ENCODE results near the gene FSIP1.

Gene FSIP1

DNA sequence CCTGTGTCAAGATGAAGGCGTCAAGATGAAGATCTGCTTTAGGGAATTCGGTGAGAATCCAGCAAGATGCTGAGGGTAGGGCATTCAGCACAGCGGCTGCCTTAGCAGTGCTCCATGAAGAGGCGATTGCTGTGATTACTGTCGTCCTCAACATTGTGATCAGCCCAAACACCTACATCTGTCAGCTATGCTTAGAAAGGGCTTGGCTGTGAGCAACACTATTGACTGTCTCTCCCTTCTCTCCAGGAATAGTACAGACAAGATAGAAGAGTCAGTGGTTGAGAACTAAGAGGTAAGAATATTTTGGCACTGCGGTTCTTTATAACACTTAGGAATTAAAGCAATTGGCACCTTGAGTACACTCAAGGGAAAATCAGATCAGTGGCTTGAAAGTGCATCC lies 110.5 kb downstream of the FSIP1 start:
- no peak for DNase-seq

DNA sequence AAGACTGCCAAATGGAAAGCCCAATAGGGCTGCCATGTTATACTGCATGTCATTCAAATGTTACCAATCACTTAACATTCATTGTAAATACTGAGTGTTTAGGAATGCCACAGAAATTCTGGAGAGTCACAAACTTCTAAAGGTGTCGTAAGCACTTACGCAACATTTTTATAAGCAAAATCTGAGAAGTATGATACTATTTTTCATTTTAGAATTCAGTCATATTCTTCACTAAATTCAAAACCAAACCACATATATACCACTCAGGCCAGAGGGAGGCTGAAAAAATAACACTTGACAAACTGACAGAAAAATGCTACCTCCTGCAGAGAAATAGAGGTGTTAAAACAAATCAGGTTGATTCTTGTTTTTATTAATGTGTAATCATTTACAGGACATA lies 112.0 kb downstream of the FSIP1 start:
- DNase-seq: no peak

DNA sequence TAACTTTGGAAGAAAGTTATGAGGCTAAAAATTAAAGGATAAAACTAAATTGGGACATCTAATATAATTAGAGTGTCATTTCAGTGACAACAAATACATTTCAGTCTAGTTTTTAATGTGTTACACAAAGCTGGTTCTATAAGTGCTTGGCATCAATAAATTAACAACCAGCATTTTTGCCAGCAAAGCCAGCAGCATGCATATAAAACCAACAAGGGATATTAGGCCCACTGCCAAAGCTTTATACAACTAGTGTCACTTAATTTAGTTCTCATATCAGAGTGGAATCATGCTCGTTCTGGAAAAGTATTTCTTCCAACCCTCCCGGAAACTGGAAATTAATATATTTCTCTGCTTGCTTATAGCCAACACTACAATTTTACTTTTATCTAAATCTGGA lies 113.0 kb downstream of the FSIP1 start:
- DNase-seq: no peak

DNA sequence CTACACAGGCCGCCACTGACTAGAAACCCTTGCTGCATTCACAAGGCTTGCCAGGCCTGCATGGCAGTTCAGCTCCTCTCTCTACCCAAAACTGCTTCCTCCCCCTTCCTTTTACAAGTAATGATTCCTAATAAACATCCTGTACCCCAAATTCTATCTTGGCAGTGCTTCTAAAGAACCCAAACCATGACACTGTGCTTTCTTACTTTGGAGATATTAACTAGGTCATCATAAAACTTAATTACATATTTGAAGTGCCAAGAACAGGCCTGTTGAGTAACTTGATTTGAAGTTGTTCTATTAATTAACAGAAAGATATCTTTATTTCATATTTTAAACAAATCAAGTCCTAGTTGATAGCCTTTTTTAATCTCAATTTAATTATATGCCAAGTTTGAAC lies 113.4 kb downstream of the FSIP1 start:
- no peak for DNase-seq

DNA sequence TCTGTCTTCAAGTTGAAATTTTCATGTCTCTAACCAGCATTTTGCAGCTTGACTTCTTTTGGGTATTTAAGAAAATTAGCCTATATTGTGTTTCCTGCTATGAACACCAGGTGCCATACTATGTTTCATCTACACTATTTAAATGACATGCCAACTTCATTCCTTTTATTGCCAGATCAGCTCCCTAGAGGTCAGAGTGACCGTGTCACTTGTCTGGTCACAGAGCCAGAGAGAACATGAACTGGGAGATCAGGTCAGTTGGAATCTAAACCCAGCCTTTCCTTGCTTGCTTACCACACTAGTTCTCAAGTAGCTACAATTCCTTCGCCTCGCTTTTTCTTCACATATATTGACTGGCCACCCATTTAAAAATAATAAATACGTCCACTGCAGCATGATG lies 114.2 kb downstream of the FSIP1 start:
- no peak for DNase-seq

DNA sequence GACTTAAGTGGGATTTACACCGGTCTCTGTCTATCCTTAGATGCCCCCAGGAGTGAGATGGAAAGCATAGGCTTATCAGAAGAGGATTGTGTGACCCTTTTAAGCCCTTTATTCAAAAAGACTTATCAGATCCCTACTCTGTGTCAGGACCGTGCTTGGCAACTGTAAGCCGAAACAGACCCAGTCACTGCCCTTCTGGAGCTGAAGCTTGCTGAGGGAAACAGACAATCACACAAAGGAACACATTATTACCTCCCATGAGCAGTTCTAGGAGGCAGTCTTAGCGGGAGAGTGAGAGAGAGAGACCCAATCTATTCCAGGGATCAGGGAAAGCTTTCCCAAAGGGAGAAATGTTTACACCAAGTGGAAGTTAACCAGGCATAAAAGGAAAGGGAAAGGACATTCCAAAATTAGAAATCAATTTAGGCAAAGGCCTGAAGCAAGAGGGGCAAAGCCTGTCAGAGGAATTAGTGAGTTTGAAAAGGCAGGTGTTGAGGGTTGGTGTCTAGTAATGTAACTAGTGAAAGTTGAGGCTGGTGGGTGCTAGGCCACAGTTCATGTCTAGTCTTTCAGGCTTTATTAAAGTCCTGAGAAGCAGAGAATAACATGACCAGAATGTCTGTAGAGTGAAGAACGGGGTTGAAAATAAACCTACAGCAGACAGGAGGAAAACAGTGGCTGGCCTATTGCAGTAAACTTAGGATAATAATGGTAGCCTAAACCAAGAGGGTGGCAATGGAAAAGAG lies 115.1 kb downstream of the FSIP1 start:
- no peak for DNase-seq

DNA sequence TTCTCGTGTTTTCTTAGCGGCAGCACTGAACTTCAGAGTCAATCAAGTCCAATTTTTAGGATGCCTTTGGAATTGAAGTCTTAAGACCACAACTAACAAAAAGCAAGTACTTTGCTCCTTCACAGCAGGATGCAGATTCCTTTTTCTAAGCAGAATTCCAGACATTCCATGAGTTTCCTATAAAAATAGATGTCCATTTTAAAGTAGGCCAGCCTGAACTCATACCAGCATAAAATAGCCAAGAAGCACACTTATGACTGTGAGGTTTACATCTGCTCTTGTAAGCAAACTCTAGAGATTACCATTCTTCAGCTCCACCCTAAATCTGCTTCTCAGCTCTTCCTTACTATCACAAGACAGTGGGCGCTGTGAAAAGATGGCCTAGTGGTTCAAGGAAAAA lies 116.0 kb downstream of the FSIP1 start:
- no peak for DNase-seq

DNA sequence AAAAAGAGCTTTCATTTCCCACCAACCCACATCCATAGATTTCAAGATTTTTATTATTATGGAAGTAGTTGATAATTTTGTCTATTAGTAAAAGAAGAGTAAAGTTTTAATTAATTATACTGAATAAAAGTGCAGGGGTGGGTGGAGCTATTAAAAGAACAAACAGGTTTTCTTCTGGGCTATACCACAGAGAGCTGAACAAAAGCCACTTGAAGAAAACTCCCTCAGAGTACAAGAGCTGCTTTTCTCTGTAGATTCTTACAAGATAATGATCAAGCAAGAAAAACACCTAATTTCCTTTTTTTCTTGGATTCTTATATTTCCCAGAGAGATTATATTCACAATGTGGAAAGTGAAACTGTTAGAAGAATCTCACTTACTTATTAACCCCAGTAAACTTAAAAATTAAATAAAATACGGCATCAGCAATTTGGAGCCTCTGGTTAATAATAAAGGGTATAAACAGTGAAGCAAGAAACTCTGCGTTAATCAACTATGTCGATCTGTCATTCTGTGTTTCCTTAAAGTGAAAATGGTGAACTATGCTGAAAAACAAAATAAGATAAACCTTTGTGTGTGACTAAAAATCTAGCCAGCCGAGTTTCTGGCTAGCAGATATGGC lies 116.9 kb downstream of the FSIP1 start:
- no peak for DNase-seq

DNA sequence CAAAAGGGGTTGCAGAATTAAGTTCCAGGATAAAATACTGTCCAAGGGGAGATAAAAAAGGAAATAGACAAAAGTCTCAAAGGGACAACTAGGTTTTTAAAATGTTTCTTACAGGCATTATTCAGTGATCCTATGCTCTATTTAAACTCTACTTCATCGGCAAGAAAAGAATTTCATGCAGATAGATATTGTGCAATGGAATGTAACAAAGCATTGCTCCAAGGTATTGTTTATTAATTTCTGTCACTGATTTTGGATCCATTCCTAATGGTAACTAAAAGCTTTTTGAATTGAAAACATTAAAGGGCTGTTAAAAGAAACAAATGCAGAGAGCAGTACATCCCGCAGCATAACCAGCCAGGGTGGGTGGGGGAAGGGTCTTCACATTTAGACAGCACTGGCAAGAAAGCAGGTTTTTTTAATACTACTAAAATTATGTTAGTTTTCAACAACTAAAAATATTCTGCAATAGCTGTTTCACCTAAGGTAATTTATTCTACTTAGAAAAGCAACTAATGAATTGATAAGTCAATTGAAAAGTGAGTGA lies 118.9 kb downstream of the FSIP1 start:
- no peak for DNase-seq

DNA sequence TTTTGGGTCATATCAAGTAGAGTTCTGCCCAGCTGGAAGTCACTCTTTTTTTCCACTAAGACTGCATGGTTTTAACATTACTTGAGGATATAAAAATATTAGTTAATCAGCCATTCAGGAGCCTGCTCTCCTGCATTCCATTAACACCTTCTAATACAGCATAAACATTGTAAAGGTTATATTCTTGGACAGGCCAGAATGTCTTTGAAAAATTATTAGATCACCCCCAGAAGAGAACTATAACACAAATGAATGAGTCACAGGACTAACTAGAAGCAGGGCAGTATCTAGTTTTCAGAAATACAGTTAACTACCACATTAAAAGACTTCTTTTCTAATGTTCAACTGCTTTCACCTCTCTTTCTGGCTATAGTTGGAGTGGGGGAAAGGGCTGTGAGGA lies 120.9 kb downstream of the FSIP1 start:
- DNase-seq: no peak

DNA sequence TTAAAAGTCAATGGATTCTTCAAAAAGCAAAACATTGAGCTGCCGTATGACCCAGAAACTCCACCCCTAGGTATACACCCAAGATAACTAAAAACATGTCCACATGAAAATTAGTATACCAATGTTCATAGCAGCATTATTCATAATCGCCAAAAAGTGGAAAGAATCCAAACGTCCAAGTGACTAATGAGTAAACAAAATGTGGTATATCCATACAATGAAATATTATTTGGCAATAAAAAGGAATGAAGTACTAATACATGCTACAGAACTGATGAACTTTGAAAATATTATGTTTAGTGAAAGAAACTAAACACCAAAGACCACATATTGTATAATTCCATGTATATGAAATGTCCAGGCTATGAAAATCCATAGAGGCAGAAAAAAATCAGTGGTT lies 123.9 kb downstream of the FSIP1 start:
- no peak for DNase-seq

DNA sequence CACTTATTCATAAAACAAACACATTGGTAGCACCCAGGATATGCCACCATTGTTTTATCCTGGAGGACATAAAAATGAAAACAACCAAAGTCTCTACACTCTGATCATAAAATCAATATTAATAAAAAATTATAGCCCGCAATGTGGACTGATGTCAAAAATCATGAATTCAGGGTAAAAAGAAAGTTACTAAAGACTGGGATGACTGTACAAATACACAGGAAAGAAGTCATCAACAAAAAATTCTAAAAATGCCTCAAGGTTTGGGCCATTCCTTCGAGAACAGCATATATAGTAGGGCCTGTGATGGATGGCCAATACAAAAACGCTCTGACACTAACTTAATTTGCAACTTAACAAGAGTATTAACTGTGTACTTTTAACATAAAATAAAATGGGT lies 125.0 kb downstream of the FSIP1 start:
- DNase-seq: no peak

DNA sequence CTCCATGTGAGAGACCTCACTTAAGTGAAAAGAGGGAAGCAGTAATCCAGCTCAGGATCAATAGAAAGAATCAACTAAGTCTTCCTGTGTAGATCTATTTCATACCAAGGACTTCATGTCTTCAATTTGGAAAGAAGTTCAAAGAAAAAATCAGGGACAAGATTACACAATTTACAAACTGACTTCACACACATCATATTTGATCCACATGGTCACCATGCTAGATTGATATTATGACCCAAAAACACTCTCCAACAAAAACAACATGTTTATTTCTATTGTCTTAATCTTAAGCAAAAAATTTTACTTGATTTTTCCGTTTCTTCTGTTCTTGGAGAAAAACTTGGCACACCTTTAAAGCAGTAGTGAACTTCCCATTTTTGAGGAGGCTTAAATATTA lies 125.5 kb downstream of the FSIP1 start:
- DNase-seq: no peak

DNA sequence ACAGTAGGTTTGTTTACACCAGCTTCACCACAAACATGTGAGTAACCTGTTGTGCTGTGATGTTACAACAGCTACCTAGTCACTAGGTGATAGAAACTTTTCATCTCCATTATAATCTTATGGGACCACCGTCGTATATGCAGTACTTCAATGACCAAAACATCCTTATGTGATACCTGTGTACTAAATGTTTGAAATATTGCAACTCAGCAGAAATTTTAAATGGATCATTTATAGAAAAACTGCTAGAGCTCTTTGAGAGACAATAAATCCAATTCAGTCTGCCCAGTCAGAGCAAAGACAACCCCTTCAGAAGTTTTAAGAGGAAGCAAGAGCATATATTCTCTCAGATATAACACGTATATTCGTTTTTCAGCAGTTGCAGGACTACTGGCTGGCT lies 128.3 kb downstream of the FSIP1 start:
- DNase-seq: no peak

DNA sequence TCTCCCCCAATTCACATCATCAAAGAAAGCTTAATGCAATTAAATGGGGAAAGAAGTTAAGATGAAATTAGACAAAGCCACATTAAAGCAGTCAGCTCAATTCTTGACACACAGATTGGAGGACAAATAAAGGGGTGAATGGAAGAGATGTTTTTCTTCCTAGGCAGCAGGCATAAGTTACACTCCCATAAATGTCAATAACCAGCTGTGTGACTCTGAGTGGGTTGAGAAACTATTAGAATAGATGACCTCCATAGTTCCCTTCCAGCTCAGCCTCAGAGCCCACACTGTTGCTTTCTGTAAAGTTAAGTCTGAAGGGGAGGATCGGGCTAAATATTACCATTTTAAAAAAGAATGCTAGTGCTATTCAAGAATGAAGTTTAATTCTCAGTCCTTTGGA lies 130.8 kb downstream of the FSIP1 start:
- DNase-seq: no peak

DNA sequence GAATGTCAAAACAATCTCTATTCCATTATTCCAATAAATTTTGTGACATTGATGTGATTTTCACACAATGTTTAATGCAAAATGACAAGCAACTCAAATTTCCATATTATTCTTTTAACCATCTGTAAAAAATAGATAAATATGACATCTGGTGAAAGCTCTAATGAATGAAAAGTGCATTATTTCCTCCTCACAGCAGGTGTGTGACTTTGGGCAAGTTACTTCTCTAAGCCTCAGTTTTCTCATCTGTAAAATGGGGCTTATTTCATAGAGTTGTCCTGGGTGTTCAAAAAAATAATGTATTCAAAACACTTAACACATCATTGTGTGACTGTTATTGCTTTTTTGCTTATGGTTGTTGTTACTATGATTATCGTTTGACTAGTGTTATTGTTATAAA lies 131.3 kb downstream of the FSIP1 start:
- DNase-seq: no peak

DNA sequence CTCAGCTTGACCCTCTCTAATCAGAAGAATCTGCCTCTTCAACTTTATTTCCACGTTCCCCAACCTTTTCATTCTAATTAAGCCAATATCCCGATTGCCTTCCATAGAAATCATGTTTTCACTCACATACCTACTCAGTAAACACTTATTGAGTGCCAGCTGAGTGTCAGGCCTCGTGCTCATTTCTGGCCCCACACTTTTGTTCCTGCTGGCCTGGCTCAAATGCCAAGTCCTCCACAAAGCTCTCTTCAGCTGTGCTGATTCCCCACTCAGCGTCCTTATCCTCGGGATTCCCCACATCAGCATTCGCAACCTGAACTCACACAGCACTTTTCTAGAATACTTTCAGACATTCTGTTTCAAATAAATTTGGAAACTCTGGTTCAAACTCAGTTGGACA lies 132.9 kb downstream of the FSIP1 start:
- no peak for DNase-seq

DNA sequence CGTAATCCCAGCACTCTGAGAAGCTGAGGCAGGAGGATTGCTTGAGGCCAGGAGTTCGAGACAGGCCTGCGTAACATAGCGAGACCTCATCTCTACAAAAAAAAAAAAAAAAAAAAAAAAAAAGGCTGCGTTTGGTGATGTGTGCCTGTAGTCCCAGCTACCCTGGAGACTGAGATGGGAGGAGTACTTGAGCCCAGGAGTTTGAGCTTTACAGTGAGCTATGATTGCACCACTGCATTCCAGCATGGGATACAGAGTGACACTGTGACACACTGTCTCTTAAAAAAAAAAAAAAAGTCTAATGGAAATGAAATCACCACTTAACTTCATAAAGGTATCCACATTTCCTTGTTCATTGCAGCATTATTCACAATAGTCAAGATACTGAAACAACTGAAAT lies 136.2 kb downstream of the FSIP1 start:
- DNase-seq: no peak

DNA sequence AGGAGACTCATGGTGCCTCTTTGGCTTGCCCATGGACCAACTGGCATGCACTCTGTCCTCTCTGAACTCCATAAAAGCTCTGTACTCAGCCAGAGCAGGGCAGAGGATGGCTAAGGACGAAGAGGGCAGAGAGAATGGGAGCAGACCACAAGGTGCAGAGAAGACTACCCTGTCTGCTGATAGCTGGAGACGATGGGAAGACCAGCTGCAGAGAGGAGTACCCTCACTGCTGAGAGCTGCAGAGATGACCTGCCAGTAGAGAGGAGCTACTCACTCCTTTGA lies 136.7 kb downstream of the FSIP1 start:
- DNase-seq: no peak

DNA sequence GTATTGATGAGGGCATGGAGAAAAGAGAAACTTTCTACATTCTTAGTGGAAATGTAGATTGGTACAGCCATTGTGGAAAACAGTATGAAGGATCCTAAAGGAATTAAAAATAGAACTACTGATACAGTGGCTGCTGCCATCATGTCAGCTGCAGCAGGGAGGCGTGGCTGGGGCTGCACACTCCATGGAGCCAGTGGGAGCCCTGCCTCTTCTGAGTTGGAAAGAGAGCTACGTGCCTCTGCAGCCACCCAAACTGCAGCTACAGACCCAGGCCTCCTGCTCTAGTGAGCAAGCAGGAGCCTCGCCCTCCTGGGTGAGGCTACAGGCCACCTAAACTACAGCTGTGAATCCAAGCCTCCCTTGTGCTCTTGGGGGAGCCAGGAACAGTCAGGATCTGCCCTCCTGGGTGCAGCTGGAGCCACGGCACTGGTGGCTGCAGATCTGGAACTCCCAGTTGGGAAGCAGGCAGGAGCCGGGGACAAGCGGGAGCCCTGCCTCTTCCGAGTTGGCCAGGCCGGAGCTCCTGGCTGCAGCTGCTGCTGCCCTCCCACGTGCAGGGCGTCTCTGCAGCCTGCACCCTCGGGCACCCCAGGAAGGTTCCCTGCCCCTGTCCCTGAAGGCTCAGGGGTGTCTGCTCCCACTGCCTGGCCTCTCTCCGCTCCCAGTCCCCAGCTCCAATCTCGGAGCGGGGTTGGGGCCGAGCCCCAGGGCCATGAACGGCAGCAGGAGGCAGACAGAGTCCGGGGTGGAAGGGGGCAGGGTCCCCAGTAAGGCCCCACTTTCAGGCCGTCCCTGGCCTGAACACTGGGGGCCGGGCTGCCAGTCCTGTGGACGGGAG lies 137.3 kb downstream of the FSIP1 start:
- DNase-seq: no peak

DNA sequence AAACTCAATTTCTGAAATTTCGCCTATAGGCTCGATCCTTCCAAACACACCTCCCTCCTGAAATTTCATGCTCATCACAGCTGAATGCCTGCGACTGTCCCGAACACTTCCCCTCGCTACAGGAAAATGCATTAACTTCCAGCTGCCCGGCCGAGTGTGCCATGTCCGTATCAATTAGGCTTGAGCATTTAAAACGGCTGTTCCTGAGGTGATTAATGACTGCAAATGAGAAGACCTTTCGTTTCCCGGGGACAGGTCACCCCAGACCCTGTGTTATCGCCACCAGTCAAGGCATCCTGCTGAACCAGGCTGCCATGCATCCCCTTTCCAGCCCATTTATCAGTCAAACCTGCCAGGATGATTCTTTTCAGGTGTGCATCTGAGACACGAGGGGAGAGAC lies 138.5 kb downstream of the FSIP1 start:
- no peak for DNase-seq

DNA sequence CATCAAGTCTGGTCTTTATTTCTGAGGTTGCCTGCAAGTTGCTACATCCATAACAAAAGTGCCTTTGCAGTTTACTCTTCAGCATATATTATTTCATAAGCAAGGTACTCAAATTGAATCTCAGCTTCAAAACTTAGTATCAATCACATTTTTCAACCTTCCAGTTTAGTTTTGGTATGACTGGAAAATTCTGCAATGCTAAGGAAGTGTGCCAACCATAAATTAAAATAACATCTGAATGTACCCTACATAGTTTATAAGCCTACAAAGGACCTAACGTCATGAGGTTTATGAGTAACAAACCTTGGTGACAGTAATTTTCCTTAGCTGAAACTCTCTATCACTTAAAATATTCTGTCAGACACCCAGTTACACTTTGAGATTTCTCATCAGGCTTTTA lies 138.9 kb downstream of the FSIP1 start:
- DNase-seq: no peak

DNA sequence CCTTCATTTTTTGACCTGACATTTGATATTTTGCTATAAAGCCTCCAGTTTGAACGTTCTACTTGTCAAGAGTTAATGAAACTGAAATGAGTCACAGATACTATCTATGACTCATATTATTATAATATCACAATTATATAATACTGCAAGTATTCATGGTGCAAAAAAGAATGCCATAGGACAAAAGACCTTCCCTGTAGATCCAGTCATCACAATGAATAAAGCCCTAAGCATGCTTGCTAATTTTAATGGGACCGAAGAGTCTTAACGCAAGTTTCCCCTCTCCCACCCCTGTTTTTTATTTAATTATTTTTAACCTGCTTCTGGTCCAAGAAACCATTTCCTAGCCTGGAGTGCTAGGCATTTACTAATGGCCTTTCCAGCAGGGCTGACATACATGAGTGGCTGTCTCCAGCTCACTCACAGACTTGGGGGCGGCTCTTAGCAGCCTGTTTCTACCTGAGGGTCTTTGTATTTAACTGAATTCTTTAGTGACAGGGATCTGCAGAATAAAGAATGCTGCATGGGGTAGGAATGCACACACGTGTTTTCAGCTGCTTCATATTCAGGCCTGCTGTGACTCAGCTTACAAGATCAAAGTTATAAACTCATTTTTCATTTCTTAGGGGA lies 140.5 kb downstream of the FSIP1 start:
- DNase-seq: no peak

All from Kasumi-1 (cell line).